ENCODE measurements around the gene CDR2.

The CDR2 gene

GRCh38 chr16:22394121-22394520, 19.7 kb upstream of the CDR2 start:
- no peaks in the 10 kb centered on the region for H3K27me3 Mint-ChIP-seq
- no peaks in the 10 kb centered on the region for H3K4me1 Mint-ChIP-seq
- H3K36me3 Mint-ChIP-seq (ENCODE audit: low read depth), result peaks cover 1% of the 10 kb centered on the region
- H3K9me3 Mint-ChIP-seq, result no peaks in the 10 kb centered on the region
- ATAC-seq (no peak), DNase-seq (no peak)
- no peak overlapping the region for H3K4me3 Mint-ChIP-seq
- H3K27ac Mint-ChIP-seq, result no peak overlapping the region

- Mint-ChIP-seq H3K36me3 (ENCODE audit: low read depth) (no peaks in the 10 kb centered on the region), H3K27ac (no peak overlapping the region)
- DNase-seq, result no peak
These were observed 13.8 kb upstream of the CDR2 start for GRCh38 chr16:22388101-22388644.

GRCh38 chr16:22386976-22387375, 12.6 kb upstream of the CDR2 start:
- Mint-ChIP-seq H3K27me3 (no peaks in the 10 kb centered on the region), H3K4me1 (peaks cover 6% of the 10 kb centered on the region), H3K4me3 (no peak overlapping the region), H3K9me3 (no peaks in the 10 kb centered on the region), H3K36me3 (ENCODE audit: low read depth) (no peaks in the 10 kb centered on the region), H3K27ac (no peak overlapping the region)
- DNase-seq (no peak), ATAC-seq (no peak)

More at GRCh38 chr16:22388101-22388644, 13.8 kb upstream of the CDR2 start:
- ATAC-seq, result no peak
- Mint-ChIP-seq H3K4me3 (no peak overlapping the region), H3K27me3 (no peaks in the 10 kb centered on the region), H3K4me1 (no peaks in the 10 kb centered on the region), H3K9me3 (no peaks in the 10 kb centered on the region)

- DNase-seq (no peak), ATAC-seq (no peak)
- no peaks in the 10 kb centered on the region for H3K9me3 Mint-ChIP-seq
- peaks cover 23% of the 10 kb centered on the region for H3K4me1 Mint-ChIP-seq
- no peaks in the 10 kb centered on the region for H3K36me3 Mint-ChIP-seq (ENCODE audit: low read depth)
- H3K27me3 Mint-ChIP-seq, result no peaks in the 10 kb centered on the region
- H3K27ac Mint-ChIP-seq, result no peak overlapping the region
- H3K4me3 Mint-ChIP-seq, result no peak overlapping the region
These were observed 10.8 kb upstream of the CDR2 start for GRCh38 chr16:22385196-22385595.

GRCh38 chr16:22383827-22384226, 9.4 kb upstream of the CDR2 start:
- Mint-ChIP-seq H3K4me3 (no peak overlapping the region), H3K36me3 (ENCODE audit: low read depth) (no peaks in the 10 kb centered on the region), H3K27ac (no peak overlapping the region), H3K27me3 (no peaks in the 10 kb centered on the region), H3K9me3 (no peaks in the 10 kb centered on the region), H3K4me1 (peaks cover 24% of the 10 kb centered on the region)
- no peak for DNase-seq
- no peak for ATAC-seq

GRCh38 chr16:22381392-22381791, 7.0 kb upstream of the CDR2 start:
- Mint-ChIP-seq H3K4me3 (no peak overlapping the region), H3K27me3 (no peaks in the 10 kb centered on the region), H3K9me3 (no peaks in the 10 kb centered on the region), H3K36me3 (ENCODE audit: low read depth) (no peaks in the 10 kb centered on the region), H3K27ac (no peak overlapping the region), H3K4me1 (peaks cover 24% of the 10 kb centered on the region)
- ATAC-seq (no peak), DNase-seq (no peak)

- Mint-ChIP-seq H3K9me3 (no peaks in the 10 kb centered on the region), H3K27ac (no peak overlapping the region), H3K27me3 (no peaks in the 10 kb centered on the region), H3K36me3 (ENCODE audit: low read depth) (no peaks in the 10 kb centered on the region), H3K4me1 (peaks cover 26% of the 10 kb centered on the region), H3K4me3 (no peak overlapping the region)
- DNase-seq (no peak), ATAC-seq (no peak)
These were observed 6.1 kb upstream of the CDR2 start for GRCh38 chr16:22380529-22380928.

- H3K36me3 Mint-ChIP-seq (ENCODE audit: low read depth), result no peaks in the 10 kb centered on the region
- H3K27ac Mint-ChIP-seq, result no peak overlapping the region
- H3K4me3 Mint-ChIP-seq, result no peak overlapping the region
- ATAC-seq (no peak), DNase-seq (no peak)
- H3K4me1 Mint-ChIP-seq, result peaks cover 34% of the 10 kb centered on the region
- no peaks in the 10 kb centered on the region for H3K27me3 Mint-ChIP-seq
- H3K9me3 Mint-ChIP-seq, result no peaks in the 10 kb centered on the region
These were observed 5.2 kb upstream of the CDR2 start for GRCh38 chr16:22379656-22380055.

GRCh38 chr16:22375963-22376640, 1.7 kb upstream of the CDR2 start:
- peaks cover 39% of the 10 kb centered on the region for H3K4me1 Mint-ChIP-seq
- DNase-seq (no peak), ATAC-seq (no peak)
- H3K36me3 Mint-ChIP-seq (ENCODE audit: low read depth), result peaks cover 16% of the 10 kb centered on the region
- no peaks in the 10 kb centered on the region for H3K9me3 Mint-ChIP-seq
- no peak overlapping the region for H3K4me3 Mint-ChIP-seq
- H3K27ac Mint-ChIP-seq, result no peak overlapping the region
- no peaks in the 10 kb centered on the region for H3K27me3 Mint-ChIP-seq

GRCh38 chr16:22375117-22375962, 921 bp upstream of the CDR2 start:
- Mint-ChIP-seq H3K36me3 (ENCODE audit: low read depth) (peaks cover 17% of the 10 kb centered on the region), H3K9me3 (no peaks in the 10 kb centered on the region)

GRCh38 chr16:22373662-22374310, 633 bp downstream of the CDR2 start:
- Mint-ChIP-seq H3K27me3 (no peaks in the 10 kb centered on the region), H3K36me3 (ENCODE audit: low read depth) (peaks cover 18% of the 10 kb centered on the region), H3K4me1 (peaks cover 53% of the 10 kb centered on the region), H3K27ac (peak overlapping the region; percentile 92), H3K9me3 (no peaks in the 10 kb centered on the region), H3K4me3 (peak overlapping the region; percentile 98)
- ATAC-seq (peak; percentile 4), DNase-seq (peak; percentile 49)

More at GRCh38 chr16:22375117-22375962, 921 bp upstream of the CDR2 start:
- H3K27me3 Mint-ChIP-seq, result no peaks in the 10 kb centered on the region
- peaks cover 40% of the 10 kb centered on the region for H3K4me1 Mint-ChIP-seq
- DNase-seq (no peak), ATAC-seq (no peak)
- peak overlapping the region; percentile 98 for H3K4me3 Mint-ChIP-seq
- H3K27ac Mint-ChIP-seq, result peak overlapping the region; percentile 59

GRCh38 chr16:22372882-22373661, 1.3 kb downstream of the CDR2 start:
- peak overlapping the region; percentile 98 for H3K4me3 Mint-ChIP-seq
- peaks cover 18% of the 10 kb centered on the region for H3K36me3 Mint-ChIP-seq (ENCODE audit: low read depth)
- H3K27me3 Mint-ChIP-seq, result no peaks in the 10 kb centered on the region
- H3K4me1 Mint-ChIP-seq, result peaks cover 60% of the 10 kb centered on the region
- ATAC-seq (no peak), DNase-seq (no peak)
- no peaks in the 10 kb centered on the region for H3K9me3 Mint-ChIP-seq
- peak overlapping the region; percentile 92 for H3K27ac Mint-ChIP-seq

- ATAC-seq (no peak), DNase-seq (no peak)
- Mint-ChIP-seq H3K4me3 (peak overlapping the region; percentile 98), H3K4me1 (peaks cover 82% of the 10 kb centered on the region), H3K27ac (peak overlapping the region; percentile 57), H3K36me3 (ENCODE audit: low read depth) (peaks cover 32% of the 10 kb centered on the region), H3K9me3 (peaks cover 4% of the 10 kb centered on the region), H3K27me3 (no peaks in the 10 kb centered on the region)
These were observed 4.2 kb downstream of the CDR2 start for GRCh38 chr16:22370038-22370820.
